GM10266 (cell line): ENCODE measurements around the gene PARN.
"Not testable (repeated sequence)": the region's sequence is repeated elsewhere in the genome, so short reads cannot be mapped to it uniquely, and the experiment has no call there.

Source experiments
- DNase-seq: peaks from one replicate; pipeline ENCODE4 v3.0.0; 2012; ENCODE audit errors: extremely low spot score
- TF ChIP-seq, protein P1 (sequence below): IDR thresholded peaks from 2 replicates; pipeline ENCODE4 v1.5.1; 2012; ENCODE audit warnings: mild to moderate bottlenecking, low read depth; ENCODE audit not compliant: control insufficient read depth, insufficient read depth; ENCODE audit errors: missing control alignments

The PARN gene

DNA sequence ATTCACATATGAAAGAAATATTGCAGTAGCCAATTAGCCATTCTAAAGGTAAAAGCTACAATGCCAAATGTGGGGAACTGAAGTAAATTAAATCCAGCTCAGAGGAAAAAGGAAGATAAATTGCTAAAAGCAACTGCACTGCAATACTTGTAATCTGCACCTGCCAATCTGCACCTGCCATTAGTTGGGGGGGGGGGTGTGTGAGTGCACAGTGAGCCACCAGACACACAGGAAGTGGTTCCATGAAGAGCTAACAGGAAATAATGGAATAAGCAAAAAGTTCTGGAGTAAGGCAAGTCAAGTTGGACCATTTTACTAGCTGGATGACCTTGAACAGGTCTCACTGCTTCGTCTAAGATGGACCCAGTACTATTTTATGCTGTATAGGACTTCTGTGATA, 191.8 kb downstream of the PARN start:
- TF ChIP-seq, protein P1, sequence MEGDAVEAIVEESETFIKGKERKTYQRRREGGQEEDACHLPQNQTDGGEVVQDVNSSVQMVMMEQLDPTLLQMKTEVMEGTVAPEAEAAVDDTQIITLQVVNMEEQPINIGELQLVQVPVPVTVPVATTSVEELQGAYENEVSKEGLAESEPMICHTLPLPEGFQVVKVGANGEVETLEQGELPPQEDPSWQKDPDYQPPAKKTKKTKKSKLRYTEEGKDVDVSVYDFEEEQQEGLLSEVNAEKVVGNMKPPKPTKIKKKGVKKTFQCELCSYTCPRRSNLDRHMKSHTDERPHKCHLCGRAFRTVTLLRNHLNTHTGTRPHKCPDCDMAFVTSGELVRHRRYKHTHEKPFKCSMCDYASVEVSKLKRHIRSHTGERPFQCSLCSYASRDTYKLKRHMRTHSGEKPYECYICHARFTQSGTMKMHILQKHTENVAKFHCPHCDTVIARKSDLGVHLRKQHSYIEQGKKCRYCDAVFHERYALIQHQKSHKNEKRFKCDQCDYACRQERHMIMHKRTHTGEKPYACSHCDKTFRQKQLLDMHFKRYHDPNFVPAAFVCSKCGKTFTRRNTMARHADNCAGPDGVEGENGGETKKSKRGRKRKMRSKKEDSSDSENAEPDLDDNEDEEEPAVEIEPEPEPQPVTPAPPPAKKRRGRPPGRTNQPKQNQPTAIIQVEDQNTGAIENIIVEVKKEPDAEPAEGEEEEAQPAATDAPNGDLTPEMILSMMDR, result no peak
- no peak for DNase-seq

DNA sequence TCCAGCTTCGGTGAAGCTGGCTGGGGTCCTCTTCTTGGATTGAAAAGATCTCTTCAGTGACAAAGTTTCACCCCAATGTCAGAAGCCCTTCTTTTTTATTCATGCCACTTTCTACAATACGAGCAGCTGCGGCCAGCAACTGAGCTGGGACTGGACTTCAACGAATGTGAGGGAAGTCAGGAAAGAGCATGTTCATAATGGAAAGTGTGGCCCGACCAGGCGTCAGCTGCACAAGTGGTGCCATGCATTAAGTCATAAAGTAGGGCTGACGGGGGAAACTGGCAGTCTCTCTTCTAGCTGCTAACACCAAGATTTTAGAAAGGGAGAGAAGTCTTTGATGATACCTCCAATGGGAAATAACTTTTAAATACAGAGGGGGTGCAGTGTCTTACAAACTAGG, 192.6 kb downstream of the PARN start:
- TF ChIP-seq, protein P1, result no peak
- DNase-seq, result no peak

DNA sequence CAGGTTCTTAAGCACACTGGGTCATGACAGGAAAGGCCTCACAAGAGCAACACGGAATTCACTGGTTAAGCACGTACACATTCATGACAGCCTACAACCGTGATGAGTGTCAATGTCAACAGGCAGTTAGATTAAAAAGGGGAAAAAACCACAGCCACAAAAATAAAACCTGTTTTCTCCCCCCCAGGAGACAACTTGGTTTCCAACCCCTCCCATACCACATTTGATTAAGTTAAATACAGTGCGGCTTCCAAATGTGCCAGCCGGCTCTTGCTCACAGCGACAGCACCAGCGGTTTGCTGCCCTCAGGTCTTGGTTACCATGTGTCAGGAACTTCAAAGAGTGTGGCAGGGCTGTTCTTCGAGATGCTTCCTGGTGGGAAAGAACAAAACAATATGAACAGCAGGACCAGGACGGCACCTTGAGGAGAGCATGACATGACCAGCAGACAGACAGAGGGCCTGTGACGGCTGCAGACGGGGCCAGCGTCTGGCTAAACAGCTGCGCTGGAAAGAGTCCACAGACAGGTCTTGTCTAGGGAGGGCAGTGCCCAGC, 193.6 kb downstream of the PARN start:
- DNase-seq, result no peak
- TF ChIP-seq, protein P1, result no peak

DNA sequence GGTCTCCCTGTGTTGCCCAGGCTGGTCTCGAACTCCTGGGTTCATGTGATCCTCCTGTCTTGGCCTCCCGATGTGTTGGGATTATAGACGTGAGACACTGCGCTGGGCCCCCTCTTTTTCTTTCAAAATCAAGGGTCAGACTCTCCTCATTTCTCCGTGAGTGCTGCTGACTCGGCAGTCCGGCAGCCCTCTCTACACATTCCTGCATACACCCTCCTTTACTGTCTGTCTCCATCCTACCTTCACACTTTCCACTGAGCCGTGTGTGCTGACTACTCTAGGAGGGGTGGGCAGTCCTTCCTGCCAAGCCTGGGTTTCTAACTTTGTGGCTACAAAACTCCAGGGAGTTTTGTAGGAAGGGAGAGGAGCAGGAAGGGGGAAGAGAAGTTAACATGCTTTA, 195.2 kb downstream of the PARN start:
- DNase-seq, result no peak
- TF ChIP-seq, protein P1, result no peak

DNA sequence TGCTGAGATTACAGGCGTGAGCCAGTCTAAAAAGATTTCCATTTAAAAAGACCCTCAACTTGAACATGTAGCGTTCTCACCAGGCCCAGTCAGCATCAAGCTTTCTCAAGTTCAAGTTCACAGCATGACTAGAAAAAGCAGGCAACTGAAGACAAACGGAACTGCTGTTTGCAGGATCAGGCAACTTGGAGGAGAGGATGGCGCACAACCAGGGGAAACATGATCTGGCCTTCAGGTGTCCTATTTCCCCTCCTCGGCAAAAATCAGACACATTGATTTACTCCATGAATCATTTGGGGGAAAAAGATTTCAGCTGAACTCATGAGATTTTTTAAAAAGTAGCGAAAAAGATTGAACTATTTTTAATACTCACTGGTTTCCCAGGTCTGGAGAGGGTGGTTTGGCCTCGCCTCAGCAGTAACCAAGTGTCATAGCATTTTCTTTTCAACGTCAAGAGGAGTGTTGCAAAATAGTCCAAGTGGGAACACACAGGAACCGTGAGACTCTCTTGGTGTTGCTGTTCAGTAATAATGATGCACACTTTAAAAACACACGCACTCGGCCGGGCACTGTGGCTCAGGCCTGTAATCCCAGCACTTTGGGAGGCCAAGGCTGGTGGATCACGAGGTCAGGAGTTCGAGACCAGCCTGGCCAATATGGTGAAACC, 201.0 kb downstream of the PARN start:
- DNase-seq, result not testable (repeated sequence)

DNA sequence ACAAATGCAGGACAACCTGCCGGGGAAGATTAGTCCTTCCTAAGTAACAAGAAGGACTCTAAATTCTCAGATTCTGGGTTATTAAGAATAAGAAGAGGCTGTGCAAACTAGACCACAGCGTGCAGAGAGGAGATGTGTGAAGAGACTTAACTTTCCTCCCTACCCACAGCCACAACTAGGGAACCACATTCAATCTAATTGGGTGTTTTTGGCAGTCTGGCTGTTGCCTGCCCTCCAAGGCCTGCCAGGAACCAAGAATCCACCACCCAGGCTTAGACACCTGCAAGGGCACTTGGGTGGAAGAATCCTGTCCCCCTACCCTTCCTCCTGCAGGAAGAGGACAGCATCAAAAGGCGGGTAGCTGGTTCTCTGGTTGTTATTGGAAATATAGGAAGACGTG, 202.0 kb downstream of the PARN start:
- TF ChIP-seq, protein P1, result no peak
- no peak for DNase-seq

DNA sequence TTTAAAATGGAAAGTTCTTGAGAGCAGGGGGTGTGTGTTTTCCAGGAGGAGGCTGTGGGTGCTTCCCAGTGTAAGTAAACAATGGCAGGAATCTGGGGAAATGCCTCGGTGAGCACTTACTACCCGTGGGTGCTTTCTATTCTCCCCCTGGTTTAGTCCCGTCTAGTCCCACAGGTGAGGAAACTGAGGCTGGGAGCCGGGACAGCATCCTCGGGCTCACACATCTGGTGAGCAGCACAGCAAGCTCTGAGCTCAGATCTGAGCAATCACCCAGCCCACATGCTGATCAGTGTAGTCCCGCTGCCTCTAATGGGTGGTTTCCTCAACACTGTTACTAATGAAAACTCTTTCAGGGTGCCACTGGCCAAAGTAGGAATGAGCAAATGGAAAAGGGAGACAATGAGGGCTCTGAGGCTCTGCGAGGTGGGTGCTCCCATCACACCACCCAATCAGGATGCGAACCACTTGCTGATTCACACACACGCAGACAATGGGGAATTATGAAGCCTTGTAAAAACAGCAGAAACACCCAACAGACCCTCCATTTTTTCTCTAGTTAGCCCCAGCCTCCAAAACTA, 202.6 kb downstream of the PARN start:
- no peak for DNase-seq
- TF ChIP-seq, protein P1, result no peak
